ENCODE measurements around the gene BCDIN3D. TPM values are rescaled to one million over a fixed set of nuclear protein-coding genes. Genes with fewer than 3 reads are reported as not detected.

The BCDIN3D gene
- total RNA-seq, 1 donor from 2014 or later, result 3.1 TPM

DNA sequence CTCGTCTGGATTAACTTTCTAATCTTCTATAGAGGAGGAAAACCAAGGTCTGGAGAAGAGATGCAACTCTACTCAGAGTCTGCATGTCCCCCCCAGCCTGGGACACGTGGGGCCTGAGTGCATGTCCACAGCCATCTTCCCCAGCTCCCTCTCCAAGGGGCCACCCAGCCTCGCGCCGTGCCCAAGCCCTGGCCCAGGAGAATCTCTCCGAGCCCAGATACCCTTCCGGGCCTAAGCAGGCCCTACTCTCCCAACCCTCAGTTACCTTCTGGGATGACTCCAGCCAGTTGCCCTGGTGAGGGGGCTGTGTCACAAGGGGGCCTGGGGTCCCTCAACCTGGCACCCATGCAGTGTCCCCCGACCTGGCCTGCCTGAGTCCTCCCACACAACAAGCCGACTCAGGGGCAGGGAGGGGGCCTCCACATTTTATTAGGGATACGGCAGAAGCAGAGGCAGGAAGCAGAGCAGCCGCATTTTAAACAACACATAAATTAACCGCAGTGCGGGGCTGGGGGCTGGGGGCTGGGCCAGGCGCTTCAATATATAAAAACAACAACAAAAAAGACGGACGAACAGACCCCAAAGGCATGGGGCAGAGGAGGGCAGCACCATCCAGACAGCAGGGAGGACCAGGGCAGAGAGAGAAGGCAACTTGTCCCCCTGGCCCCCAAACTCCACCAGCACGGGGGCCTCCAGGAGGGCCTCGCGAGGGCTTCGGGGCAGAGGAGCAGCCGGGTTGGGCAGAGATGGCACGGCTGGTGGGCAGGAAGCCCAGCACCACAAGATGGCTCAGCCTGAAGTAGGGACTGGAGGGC is 52.0 kb downstream of the BCDIN3D start:
- no peak overlapping the region for H3K27ac Mint-ChIP-seq (ENCODE audit: unreplicated experiment)
- DNase-seq (ENCODE audit: low read depth) (no peak), FAIRE-seq (no peak)

DNA sequence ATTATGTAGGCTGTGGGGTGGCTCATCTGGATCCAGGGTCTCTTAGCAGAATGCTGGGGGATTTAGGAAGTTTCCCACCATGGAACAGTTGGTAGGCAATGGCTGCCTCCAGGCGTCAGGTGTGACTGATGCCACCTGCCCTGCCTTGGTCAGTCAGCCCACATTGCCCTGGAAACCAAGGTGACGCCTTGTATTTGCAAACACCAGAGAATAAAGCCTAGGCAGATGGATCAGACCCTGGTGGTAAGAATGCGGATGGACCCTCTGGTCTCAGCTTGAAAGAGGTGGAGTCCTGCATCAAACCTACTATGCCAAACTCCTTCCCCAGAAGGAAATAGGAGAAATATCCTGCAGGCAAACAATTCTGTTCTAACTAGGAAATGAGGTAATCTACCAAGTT is 52.9 kb downstream of the BCDIN3D start:
- Mint-ChIP-seq H3K27ac (ENCODE audit: unreplicated experiment) (peak overlapping the region; percentile 26), H3K4me3 (ENCODE audit: unreplicated experiment) (no peak overlapping the region), H3K36me3 (ENCODE audit: low read depth, unreplicated experiment) (peaks cover 14% of the 10 kb centered on the region), H3K4me1 (ENCODE audit: low read depth, unreplicated experiment) (peaks cover 2% of the 10 kb centered on the region), H3K9me3 (ENCODE audit: unreplicated experiment) (peaks cover 2% of the 10 kb centered on the region), H3K27me3 (ENCODE audit: low read depth, unreplicated experiment) (no peaks in the 10 kb centered on the region)
- Histone ChIP-seq H3K27me3 (ENCODE audit: insufficient read depth, low read length) (no peaks in the 10 kb centered on the region), H3K9ac (ENCODE audit: low read length) (no peak overlapping the region), H4K20me1 (ENCODE audit: insufficient read depth, low read length) (peaks cover 11% of the 10 kb centered on the region), H3K36me3 (ENCODE audit: insufficient read depth, low read length) (peaks cover 7% of the 10 kb centered on the region), H3K4me2 (ENCODE audit: low read length) (no peak overlapping the region), H3K4me3 (ENCODE audit: insufficient read depth, low read depth, low read length) (no peak overlapping the region), H3K27ac (ENCODE audit: low read depth, low read length) (no peak overlapping the region), H2AFZ (ENCODE audit: low read depth, low read length) (no peak overlapping the region), H3K9me3 (ENCODE audit: insufficient read depth, low read depth, low read length) (no peaks in the 10 kb centered on the region), H3K79me2 (ENCODE audit: insufficient read depth, low read length) (no peaks in the 10 kb centered on the region), H3K4me1 (ENCODE audit: insufficient read depth, low read length) (no peaks in the 10 kb centered on the region)
- TF ChIP-seq EZH2 (IDR thresholded peaks at IDR 0.05; ENCODE audit: insufficient read depth, low read length), result no peak
- TF ChIP-seq, protein P1, sequence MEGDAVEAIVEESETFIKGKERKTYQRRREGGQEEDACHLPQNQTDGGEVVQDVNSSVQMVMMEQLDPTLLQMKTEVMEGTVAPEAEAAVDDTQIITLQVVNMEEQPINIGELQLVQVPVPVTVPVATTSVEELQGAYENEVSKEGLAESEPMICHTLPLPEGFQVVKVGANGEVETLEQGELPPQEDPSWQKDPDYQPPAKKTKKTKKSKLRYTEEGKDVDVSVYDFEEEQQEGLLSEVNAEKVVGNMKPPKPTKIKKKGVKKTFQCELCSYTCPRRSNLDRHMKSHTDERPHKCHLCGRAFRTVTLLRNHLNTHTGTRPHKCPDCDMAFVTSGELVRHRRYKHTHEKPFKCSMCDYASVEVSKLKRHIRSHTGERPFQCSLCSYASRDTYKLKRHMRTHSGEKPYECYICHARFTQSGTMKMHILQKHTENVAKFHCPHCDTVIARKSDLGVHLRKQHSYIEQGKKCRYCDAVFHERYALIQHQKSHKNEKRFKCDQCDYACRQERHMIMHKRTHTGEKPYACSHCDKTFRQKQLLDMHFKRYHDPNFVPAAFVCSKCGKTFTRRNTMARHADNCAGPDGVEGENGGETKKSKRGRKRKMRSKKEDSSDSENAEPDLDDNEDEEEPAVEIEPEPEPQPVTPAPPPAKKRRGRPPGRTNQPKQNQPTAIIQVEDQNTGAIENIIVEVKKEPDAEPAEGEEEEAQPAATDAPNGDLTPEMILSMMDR (IDR thresholded peaks at IDR 0.05; ENCODE audit: insufficient read depth, low read depth, low read length), result no peak
- FAIRE-seq, result no peak
- DNase-seq (ENCODE audit: low read depth), result no peak

More for the DNA sequence above, 52.0 kb downstream of the BCDIN3D start:
- H3K4me1 Mint-ChIP-seq (ENCODE audit: low read depth, unreplicated experiment), result no peaks in the 10 kb centered on the region
- H3K27ac ChIP-seq (ENCODE audit: low read depth, low read length), result no peak overlapping the region
- no peak overlapping the region for H3K4me3 ChIP-seq (ENCODE audit: insufficient read depth, low read depth, low read length)
- H3K27me3 ChIP-seq (ENCODE audit: insufficient read depth, low read length), result no peaks in the 10 kb centered on the region
- no peaks in the 10 kb centered on the region for H3K9me3 ChIP-seq (ENCODE audit: insufficient read depth, low read depth, low read length)
- H3K79me2 ChIP-seq (ENCODE audit: insufficient read depth, low read length), result no peaks in the 10 kb centered on the region
- no peak overlapping the region for H3K9ac ChIP-seq (ENCODE audit: low read length)
- H3K36me3 Mint-ChIP-seq (ENCODE audit: low read depth, unreplicated experiment), result peaks cover 16% of the 10 kb centered on the region
- H3K27me3 Mint-ChIP-seq (ENCODE audit: low read depth, unreplicated experiment), result no peaks in the 10 kb centered on the region
- peaks cover 11% of the 10 kb centered on the region for H4K20me1 ChIP-seq (ENCODE audit: insufficient read depth, low read length)
- H3K36me3 ChIP-seq (ENCODE audit: insufficient read depth, low read length), result peaks cover 10% of the 10 kb centered on the region
- peaks cover 2% of the 10 kb centered on the region for H3K9me3 Mint-ChIP-seq (ENCODE audit: unreplicated experiment)
- TF ChIP-seq, protein P1 (IDR thresholded peaks at IDR 0.05; ENCODE audit: insufficient read depth, low read depth, low read length), result no peak
- TF ChIP-seq EZH2 (IDR thresholded peaks at IDR 0.05; ENCODE audit: insufficient read depth, low read length), result no peak
- no peaks in the 10 kb centered on the region for H3K4me1 ChIP-seq (ENCODE audit: insufficient read depth, low read length)
- no peak overlapping the region for H2AFZ ChIP-seq (ENCODE audit: low read depth, low read length)
- H3K4me2 ChIP-seq (ENCODE audit: low read length), result no peak overlapping the region
- H3K4me3 Mint-ChIP-seq (ENCODE audit: unreplicated experiment), result no peak overlapping the region

DNA sequence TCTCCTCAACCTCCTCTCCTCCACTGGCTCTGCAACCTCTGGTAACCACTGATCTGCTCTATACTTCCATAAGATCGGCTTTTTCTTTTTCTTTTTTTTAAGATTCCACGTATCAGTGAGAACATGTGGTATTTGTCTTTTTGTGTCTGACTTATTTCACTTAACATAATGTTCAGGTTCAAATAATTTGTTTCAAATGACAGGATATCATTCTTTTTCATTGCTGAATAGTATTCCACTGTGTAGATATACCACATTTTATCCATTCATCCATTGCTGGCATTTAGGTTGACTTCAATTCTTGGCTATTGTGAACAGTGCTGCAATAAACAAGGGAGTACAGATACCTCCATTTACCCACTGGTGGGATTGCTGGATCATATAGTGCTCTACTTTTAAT is 55.2 kb downstream of the BCDIN3D start:
- H3K4me3 Mint-ChIP-seq (ENCODE audit: unreplicated experiment), result no peak overlapping the region
- Histone ChIP-seq H3K79me2 (ENCODE audit: insufficient read depth, low read length) (no peaks in the 10 kb centered on the region), H3K27me3 (ENCODE audit: insufficient read depth, low read length) (no peaks in the 10 kb centered on the region), H2AFZ (ENCODE audit: low read depth, low read length) (no peak overlapping the region), H4K20me1 (ENCODE audit: insufficient read depth, low read length) (peaks cover 11% of the 10 kb centered on the region), H3K27ac (ENCODE audit: low read depth, low read length) (no peak overlapping the region), H3K4me1 (ENCODE audit: insufficient read depth, low read length) (peaks cover 8% of the 10 kb centered on the region), H3K9ac (ENCODE audit: low read length) (no peak overlapping the region), H3K4me2 (ENCODE audit: low read length) (no peak overlapping the region), H3K36me3 (ENCODE audit: insufficient read depth, low read length) (peaks cover 7% of the 10 kb centered on the region), H3K9me3 (ENCODE audit: insufficient read depth, low read depth, low read length) (no peaks in the 10 kb centered on the region), H3K4me3 (ENCODE audit: insufficient read depth, low read depth, low read length) (no peak overlapping the region)
- peaks cover 14% of the 10 kb centered on the region for H3K36me3 Mint-ChIP-seq (ENCODE audit: low read depth, unreplicated experiment)
- H3K9me3 Mint-ChIP-seq (ENCODE audit: unreplicated experiment), result peaks cover 2% of the 10 kb centered on the region
- TF ChIP-seq, protein P1 (IDR thresholded peaks at IDR 0.05; ENCODE audit: insufficient read depth, low read depth, low read length), result no peak
- TF ChIP-seq EZH2 (IDR thresholded peaks at IDR 0.05; ENCODE audit: insufficient read depth, low read length), result no peak
- H3K4me1 Mint-ChIP-seq (ENCODE audit: low read depth, unreplicated experiment), result peaks cover 12% of the 10 kb centered on the region
- H3K27me3 Mint-ChIP-seq (ENCODE audit: low read depth, unreplicated experiment), result no peaks in the 10 kb centered on the region
- no peak for FAIRE-seq
- no peak overlapping the region for H3K27ac Mint-ChIP-seq (ENCODE audit: unreplicated experiment)
- DNase-seq (ENCODE audit: low read depth), result no peak

Measured in astrocyte (in vitro differentiated cells and primary cell).